GM13976 (cell line): ENCODE results near the gene RAD21L1.

ENCODE experiments used
- DNase-seq: peaks from one replicate; pipeline ENCODE4 v3.0.0; 2012; ENCODE audit warnings: low spot score
- CTCF ChIP-seq: IDR thresholded peaks from 2 replicates; pipeline ENCODE4 v1.5.1; 2012; ENCODE audit warnings: borderline replicate concordance, mild to moderate bottlenecking; ENCODE audit not compliant: insufficient read depth; ENCODE audit errors: extremely low read depth, missing control alignments, control extremely low read depth
- in situ Hi-C: fragments of 300-500 bp; cut with MboI; formaldehyde crosslinking; loops from one replicate; pipeline ENCODE4 v1.12.0; 2022; ENCODE audit warnings: low sequenced_read_pairs, mixed read lengths, inconsistent platforms; ENCODE audit not compliant: unreplicated experiment

RAD21L1 gene

GRCh38 chr20:1196634-1197033 lies 29.2 kb upstream of the RAD21L1 start:
- no peak for TF ChIP-seq CTCF
- in situ Hi-C loops, result loop anchor here (25.0 kb wide), 1 partner anchor 384 kb away; no protein-coding TSS in a partner anchor
- no peak for DNase-seq

- no peak for TF ChIP-seq CTCF
- DNase-seq, result no peak
- in situ Hi-C loops, result loop anchor here (25.0 kb wide), 1 partner anchor 386 kb away; no protein-coding TSS in a partner anchor
These were observed 28.0 kb upstream of the RAD21L1 start for GRCh38 chr20:1197801-1198200.

- in situ Hi-C loops, result loop anchor here (25.0 kb wide), 1 partner anchor 386 kb away; no protein-coding TSS in a partner anchor
- no peak for TF ChIP-seq CTCF
- DNase-seq, result no peak
These were observed 27.1 kb upstream of the RAD21L1 start for GRCh38 chr20:1198751-1199150.

- no peak for TF ChIP-seq CTCF
- in situ Hi-C loops, result loop anchor here (25.0 kb wide), 1 partner anchor 387 kb away; no protein-coding TSS in a partner anchor
- DNase-seq, result no peak
These were observed 26.5 kb upstream of the RAD21L1 start for GRCh38 chr20:1199212-1199873.

- in situ Hi-C loops, result loop anchor here (25.0 kb wide), 1 partner anchor 388 kb away; no protein-coding TSS in a partner anchor
- TF ChIP-seq CTCF, result no peak
- DNase-seq, result no peak
These were observed 25.9 kb upstream of the RAD21L1 start for GRCh38 chr20:1199964-1200363.

- no peak for TF ChIP-seq CTCF
- DNase-seq, result no peak
- in situ Hi-C loops, result no loop called here
These were observed 22.9 kb upstream of the RAD21L1 start, which contains the start of gene C20orf202 for GRCh38 chr20:1202762-1203504. TSS of gene C20orf202 (plus strand) at chr20:1203454. CDS start at chr20:1203586, 132 bp downstream.
